IPS-11a (cell line): ENCODE data around the gene TMLHE.
"Not testable (repeated sequence)": the region's sequence is repeated elsewhere in the genome, so short reads cannot be mapped to it uniquely, and the experiment has no call there.

Experiments used
- H3K4me3 ChIP-seq: one replicate; pipeline ENCODE4 v1.5.1; 2013; ENCODE audit warnings: low read depth, low read length, control low read depth

Gene TMLHE, protein sequence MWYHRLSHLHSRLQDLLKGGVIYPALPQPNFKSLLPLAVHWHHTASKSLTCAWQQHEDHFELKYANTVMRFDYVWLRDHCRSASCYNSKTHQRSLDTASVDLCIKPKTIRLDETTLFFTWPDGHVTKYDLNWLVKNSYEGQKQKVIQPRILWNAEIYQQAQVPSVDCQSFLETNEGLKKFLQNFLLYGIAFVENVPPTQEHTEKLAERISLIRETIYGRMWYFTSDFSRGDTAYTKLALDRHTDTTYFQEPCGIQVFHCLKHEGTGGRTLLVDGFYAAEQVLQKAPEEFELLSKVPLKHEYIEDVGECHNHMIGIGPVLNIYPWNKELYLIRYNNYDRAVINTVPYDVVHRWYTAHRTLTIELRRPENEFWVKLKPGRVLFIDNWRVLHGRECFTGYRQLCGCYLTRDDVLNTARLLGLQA

DNA sequence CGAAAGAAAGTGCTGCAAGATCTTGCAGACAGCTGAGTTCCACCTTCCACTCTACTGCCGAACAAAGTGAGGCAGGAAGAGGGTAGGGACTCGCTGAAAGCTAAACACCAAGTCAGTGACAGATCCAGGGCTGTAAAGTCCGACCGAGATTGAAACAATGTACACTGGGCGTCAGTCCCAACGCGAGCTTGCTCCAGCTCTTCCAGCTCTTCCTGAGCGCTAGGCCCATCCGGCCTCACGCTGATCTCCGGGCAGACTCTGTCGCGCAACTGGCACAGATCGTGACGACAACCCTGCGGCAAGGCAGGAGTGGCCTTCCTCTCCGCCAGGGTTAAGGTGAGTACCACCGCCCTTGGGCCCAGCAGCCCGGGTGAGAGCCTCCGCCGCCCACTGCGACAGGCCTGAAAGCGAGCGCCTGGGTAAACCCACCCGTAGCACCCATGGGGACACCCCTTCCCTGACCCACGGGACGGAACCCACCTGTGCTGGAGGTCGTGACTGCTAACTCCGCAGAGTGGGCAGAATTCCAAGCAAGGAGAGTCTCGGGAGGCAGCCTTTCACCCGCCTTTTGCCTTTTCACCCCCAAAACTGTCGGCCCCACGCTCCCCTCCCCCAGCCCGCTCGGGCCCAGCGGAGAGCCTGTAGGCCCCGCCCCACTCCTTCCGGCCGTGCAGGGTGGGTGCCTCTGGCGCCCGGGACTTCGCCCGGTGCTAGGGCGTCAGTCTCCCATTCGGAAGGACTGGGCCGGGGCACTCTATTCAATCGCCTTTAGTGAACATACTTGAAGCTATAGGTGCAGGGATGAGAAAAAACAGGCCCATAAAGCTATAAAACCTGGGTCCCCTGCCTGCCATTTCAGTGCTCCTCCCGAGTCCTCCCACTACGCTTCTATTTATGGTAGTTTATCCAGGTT, at the start of gene TMLHE, which contains the start of gene SPRY3:
Gene TMLHE (minus strand): TSS at position 641 of the 913 bp plus-strand sequence. CDS start 67,676 bp downstream, outside the sequence.
Gene SPRY3 (plus strand): TSS at position 275 of the 913 bp plus-strand sequence.
- peak within 1 kb of the TSS; percentile 62 for H3K4me3 ChIP-seq

DNA sequence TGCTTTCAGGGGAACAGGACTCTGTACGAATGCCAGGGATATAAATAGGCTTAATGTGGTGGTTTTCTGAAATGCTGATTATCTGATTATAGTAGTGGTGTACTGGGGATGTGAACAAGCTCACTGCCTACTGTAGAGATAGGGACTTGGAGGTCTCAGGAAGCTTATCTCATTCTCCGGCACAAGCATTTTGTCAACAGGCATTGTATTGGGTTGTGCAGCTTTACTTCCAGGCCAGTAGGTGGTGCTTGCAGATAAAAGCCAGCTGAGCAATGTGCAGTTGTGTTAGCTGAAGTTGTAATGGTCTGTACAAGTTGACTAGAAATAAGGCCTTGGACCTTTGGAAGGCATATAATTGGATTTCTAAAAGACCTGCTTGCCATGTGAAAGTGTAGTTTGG, 49.5 kb upstream of the TMLHE start:
- no peak overlapping the region for H3K4me3 ChIP-seq

DNA sequence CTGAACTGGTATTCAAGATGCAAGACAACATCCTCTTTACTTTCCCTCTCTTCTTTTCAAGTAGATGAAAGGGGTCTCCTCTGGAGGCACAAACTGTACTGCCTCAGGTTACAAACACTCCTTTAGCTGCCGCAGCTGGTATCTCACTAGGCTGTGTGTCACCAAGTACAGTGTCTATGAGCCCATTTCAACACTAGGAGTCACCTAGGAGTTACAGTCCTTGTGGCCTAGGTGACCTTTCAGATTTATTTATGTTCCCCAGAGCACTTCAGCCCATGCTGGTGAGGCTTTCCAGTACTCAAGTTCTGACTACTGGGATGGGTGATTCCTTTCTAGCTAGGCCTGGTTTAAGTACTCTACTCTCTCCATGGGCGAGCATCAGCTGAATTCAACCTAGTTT, 32.4 kb upstream of the TMLHE start:
- no peak overlapping the region for H3K4me3 ChIP-seq

DNA sequence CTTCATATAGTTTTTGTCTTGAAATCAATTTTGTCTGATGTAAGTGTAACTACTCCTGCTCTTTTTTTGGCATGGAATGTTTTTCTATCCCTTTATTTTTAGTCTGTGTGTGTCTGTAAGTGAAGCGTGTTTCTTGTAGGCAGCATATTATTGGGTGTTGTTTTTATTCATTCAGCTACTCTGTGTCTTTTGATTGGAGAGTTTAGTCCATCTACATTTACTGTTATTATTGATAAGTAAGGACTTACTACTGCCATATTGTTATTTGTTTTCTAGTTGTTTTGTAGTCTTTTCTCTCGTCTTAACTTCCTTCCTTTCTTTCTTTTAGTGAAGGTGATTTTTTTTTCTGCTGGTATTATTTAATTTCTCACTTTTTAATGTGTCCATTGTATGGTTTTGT, 30.5 kb upstream of the TMLHE start:
- H3K4me3 ChIP-seq = no peak overlapping the region

DNA sequence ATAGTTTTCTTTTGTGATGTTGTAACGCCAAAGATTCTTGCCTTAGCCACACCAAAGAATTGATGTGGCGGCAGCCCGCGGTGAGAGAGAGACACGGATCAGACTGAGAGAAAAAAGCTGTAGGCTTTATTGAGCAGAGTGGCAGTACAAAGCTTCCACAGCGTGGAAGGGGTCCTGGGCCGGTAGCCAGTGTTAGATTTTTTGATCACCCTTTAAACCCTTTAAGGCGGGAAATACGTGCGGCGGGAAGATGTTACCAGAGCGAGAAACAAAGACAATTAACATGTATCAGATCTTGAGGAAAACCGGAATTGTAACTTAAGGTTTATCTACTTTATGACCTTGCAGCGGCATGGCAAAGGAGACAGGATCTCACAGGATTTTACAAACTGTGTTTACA, 28.6 kb upstream of the TMLHE start:
- H3K4me3 ChIP-seq = peak overlapping the region; percentile 30

DNA sequence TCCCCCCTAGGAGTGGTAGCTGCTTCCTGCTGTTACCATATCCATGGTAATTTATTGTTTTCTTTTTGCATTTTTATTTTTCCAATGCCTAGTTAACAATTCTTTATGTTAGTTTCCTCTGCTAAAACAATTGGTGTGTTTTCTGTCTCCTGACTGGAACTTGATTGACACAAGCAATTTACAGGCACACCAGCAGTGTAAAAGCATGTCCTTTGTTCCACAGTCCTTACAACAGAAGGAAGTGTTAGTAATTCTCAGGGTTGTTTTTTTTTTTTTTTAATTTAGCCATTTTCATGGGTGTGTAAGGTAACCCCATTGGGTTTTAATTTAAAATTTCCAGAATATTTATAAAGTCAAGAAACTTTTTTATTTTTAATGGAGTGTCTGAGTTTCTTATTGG, 25.0 kb upstream of the TMLHE start:
- no peak overlapping the region for H3K4me3 ChIP-seq

DNA sequence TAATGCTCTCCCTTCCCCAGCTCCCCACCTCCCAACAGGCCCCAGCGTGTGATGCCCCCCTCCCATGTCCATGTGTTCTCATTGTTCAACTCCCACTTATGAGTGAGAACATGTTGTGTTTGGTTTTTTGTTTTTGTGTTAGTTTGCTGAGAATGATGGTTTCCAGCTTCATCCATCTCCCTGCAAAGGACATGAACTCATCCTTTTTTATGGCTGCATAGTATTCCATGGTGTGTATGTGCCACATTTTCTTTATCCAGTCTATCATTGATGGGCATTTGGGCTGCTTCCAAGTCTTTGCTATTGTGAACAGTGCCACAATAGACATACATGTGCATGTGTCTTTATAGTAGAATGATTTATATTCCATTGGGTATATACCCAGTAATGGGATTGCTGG, 22.3 kb upstream of the TMLHE start:
- not testable (repeated sequence) for H3K4me3 ChIP-seq

DNA sequence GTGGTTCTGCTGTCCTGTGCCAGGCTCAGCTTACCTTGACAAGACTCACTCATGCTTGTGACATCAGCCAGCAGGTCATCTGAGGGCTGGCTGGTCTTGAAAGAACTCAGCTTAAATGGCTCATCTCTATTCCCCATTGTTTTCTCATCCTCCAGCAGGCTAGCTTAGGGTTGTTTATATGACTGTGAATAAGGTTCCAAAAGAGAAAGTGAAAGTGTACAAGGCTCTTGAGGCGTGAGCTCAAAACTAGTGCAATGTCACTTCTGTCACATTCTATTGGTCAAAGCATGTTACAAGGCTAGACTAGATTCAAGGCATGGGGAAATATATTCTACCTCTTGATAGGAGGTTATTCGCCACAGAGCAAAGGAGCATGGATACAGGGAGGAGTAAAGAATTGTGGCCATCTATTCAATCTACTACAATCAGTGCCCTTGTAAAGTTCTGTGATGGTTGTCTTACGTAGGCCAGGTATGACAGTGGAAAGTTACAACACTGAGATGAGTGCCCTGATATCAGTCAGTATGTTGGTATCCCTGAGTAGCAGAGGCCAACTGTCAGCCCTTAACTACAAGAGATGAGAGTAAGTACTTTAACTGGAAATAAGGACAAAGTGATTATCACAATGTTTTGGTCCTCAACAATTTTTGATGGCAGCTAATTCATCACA, 19.8 kb upstream of the TMLHE start:
- H3K4me3 ChIP-seq = no peak overlapping the region

DNA sequence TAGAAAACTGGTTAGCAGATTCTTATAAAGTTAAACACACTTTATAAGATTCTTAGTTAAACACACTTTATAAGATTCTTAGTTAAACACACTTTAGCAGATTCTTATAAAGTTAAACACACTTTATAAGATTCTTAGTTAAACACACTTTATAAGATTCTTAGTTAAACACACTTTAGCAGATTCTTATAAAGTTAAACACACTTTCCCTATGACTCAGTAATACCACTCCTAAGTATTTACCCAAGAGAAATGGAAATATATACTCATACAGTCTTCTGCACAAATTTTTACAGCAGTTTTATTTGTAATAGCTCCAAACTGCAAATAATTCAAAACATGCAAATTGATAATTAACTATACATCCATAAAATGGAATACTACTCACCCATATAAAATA, 7.4 kb upstream of the TMLHE start:
- H3K4me3 ChIP-seq = not testable (repeated sequence)

DNA sequence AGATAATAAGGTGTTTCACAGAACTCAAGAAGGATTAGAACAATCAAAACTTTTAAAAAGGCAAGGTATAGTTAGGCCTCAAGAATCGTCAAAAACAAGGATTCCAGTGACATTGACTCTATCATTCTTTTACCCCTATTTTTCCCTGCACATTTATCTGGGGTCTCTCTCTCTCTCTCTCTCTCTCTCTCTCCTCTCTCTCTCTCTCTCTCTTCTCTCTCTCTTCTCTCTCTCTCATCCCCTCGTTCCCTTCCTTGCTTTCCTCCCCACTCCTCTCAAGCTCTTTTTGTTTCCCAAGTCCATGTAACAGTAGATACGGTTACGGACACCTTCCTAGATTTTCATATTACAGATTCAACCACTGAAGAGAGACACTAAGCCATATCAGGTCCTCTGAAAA, 3.2 kb upstream of the TMLHE start:
- H3K4me3 ChIP-seq = no peak overlapping the region

DNA sequence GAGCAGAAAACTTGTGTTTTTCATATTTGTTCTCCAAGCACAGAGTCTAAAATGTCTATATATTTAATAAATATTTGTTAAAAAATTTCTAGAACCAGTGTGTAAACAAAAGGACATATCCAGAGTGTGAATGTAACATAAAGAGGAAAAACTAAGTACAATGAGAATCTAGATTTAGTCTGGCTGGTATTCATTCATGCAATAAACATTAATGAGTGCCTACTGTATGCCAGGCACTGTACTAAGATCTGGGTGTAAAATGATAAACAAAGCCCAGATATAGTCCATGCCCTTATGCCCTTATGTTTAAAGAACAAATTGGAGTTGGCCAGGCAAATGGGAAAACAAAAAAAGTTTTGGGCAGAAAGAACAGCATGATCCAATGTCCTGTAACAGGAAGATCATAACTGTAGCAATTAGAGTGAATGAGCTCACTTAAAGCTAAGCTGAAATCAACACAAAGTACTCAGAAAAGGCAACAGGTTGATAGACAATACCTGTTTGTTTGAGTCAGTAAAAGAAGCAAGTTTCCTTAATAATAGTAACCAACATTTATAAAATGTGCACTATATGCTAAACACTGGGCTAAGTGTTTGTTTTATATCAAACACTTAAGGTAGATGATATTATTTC, 1.3 kb upstream of the TMLHE start:
- H3K4me3 ChIP-seq = no peak overlapping the region

DNA sequence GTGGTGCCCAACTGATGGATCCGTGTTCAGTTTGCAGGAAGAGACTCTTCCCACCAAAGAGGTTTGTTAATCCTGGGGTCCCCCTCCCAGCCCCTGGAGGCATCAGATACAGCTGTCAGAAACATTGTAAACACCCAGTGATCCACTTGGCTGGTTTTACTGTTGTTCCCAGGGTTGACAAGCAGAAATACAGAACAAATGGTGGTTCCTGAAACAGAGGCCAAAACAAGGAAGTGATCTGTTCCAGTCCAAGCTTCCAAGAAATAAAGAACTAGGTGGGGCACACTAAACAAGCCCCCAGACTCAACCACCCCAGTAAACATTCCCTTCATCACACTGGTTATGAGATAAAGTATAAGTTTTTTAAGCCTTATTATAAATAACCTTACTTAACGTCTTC, 1.4 kb downstream of the TMLHE start:
- no peak overlapping the region for H3K4me3 ChIP-seq

DNA sequence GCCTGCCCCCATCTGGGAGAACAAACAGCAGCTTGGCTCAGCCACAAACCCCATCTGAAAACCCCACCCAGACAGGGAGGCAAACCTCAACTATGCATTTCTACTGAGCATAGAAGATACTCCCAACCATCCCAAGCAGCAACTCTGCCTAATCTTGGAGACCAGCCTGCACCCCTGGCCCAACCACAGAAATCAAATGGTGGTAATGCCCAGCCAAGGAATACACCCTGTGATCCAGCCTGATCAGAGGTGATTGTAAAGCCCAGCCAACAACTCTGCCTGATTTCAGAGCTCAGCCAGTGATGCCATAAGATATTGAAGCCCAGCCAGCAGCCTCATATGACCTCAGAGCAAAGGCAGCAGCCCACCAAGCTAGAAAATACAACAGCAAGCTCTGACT, 19.8 kb downstream of the TMLHE start:
- no peak overlapping the region for H3K4me3 ChIP-seq

DNA sequence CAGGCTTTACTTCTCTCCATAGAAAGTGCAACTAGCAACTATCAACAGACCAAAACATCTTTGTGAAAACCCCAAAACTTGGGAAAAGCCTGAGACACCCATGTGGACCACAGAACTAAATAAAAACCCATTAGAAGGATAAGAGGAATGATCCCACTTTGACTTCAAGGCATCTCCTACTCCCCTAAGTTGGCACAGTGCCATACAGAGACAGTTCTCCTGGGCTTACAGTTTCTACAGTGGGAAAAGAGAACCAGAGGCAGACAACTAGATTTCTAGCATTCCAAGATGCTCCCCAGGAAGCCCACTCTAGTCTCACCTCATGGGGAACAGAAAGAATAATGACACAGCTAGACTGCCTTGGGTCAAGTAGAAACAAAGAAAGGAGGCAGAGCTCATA, 20.4 kb downstream of the TMLHE start:
- H3K4me3 ChIP-seq = no peak overlapping the region

DNA sequence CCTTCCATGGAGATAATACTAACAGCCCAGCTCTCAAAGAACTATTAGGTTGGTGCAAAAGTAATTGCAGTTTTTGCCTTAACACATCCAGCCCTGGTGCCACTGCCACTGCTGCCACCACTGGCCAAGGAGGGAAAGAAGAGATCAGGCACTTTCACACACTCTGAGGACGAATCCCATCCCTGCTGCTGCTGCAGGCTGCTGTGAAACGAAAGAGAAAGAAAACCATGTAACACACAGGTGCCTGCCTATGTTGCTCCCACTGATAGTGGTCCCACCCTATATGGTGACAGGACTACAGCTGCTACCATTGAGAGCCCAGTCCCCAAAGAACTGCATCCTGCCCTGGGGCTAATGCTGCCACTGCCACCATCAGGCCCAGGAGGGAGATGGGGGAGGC, 35.1 kb downstream of the TMLHE start:
- H3K4me3 ChIP-seq = no peak overlapping the region

DNA sequence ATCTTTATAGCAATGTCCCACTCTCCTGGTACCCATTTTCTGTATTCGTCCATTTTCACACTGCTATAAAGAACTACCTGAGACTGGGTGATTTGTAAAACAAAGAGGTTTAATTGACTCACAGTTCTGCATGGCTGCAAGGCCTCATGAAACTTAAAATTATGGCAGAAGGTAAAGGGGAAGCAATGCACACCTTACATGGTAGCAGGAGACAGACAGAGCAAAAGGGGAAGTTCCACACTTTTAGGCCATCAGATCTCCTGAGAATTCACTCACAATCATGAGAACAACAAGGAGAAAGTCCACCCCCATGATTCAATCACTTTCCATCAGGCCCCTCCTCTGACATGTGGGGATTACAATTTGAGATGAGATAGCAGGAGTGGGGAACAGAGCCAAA, 49.7 kb downstream of the TMLHE start:
- no peak overlapping the region for H3K4me3 ChIP-seq

DNA sequence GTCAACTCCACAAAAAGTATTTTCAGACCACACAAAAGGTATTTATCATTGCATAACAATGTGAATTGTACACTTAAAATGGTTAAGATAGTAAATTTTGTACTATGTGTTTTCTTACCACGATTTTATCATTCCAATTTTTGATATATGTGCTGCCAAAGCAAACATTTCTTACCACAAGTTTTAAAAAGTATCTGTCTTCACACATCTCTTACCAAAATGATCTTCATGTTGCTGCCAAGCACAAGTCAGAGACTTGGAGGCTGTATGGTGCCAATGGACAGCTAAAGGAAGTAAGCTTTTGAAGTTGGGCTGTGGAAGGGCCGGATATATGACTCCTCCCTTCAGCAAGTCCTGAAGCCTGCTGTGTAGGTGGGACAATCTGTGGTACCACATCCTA, 67.9 kb downstream of the TMLHE start:
- no peak overlapping the region for H3K4me3 ChIP-seq

DNA sequence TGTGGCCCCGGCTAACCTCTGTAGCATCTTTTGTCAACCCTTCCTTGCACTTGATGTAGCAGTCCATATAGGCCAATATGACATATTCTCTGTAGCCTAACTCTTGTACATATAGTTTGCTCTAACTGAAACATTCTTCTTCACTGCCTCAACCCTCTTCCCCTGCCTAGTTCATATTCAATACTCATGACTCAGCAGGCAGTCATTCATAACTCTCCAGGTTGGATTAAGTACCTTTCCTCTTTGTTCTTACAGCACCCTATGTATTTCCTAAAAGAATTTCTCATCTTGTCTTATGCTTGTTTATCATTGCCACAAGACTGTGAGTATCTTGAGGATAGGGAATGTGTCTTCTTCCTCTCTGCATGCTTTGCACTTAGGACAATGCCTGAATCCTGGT, 76.9 kb downstream of the TMLHE start:
- H3K4me3 ChIP-seq = no peak overlapping the region

DNA sequence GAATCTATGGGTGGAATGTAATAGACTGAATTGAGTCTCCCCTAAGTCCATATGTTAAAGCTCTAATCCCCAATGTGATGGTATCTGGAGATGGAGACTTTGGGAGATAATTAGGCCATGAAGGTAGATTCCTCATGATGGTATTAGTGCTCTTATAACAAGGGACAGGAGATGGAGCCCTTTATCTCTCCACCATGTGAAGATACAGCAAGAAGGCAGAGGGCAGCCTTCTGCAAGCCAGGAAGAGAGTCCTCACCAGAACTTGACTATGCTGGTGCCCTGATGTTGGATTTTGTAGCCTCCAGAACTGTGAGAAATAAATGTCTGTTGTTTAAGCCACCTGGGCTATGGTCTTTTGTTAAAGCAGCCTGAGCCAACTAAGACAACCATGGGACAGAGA, 78.0 kb downstream of the TMLHE start:
- no peak overlapping the region for H3K4me3 ChIP-seq

DNA sequence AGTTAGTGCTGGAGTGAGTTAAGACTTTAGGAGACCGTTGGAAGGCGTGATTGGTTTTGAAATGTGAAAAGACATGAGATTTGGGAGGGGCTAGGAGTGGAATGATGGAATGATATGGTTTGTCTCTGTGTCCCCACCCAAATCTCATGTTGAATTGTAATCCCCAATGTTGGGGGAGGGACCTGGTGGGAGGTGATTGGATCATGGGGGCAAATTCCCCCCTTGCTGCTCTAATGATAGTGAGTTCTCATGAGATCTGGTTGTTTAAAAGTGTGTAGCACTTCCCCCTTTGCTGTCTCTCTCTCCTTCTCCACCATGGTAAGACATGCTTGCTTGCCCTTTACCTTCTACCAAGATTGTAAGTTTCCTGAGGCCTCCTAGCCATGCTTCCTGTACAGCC, 85.7 kb downstream of the TMLHE start:
- H3K4me3 ChIP-seq = not testable (repeated sequence)

DNA sequence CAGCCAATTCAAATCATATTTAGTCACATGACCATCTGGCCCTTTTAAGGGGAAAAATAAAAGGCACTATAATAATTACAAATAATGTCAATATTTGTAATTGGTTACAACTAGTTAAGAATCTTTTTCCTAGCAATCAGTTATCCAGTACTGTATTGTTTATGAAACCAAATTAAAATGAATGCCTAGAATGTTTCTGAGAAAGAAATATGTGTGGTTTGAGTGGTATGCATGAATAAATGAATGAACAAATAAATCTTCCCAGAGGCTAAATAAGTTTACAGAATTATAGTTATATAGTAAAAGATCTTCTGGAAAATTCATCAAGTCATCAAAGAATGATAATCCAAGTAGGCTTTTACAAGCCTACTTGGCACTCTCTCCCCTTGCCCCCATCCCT, 98.5 kb downstream of the TMLHE start:
- no peak overlapping the region for H3K4me3 ChIP-seq
